Keratinocyte (primary cell): Measurements from ENCODE around the gene NR3C2.

Experiments
- CTCF ChIP-seq, 3 experiments: IDR thresholded peaks in 1 of 3; conservative IDR thresholded peaks in 1 of 3; optimal IDR thresholded peaks in 1 of 3; 2 replicates in 2 of 3; 3 replicates in 1 of 3; pipeline versions ENCODE3 to v1.5.1; 2011; ENCODE audit warnings: low read length in 3 of 3, mild to moderate bottlenecking in 3 of 3, moderate library complexity in 2 of 3, control low read depth in 1 of 3, inconsistent platforms in 1 of 3; ENCODE audit not compliant: insufficient read depth in 2 of 3; ENCODE audit errors: extremely low read depth in 1 of 3
- EZH2 ChIP-seq: IDR thresholded peaks from one replicate; pipeline ENCODE4 v1.6.1; 2012; ENCODE audit warnings: inconsistent platforms, mild to moderate bottlenecking, low read length, moderate library complexity

DNA sequence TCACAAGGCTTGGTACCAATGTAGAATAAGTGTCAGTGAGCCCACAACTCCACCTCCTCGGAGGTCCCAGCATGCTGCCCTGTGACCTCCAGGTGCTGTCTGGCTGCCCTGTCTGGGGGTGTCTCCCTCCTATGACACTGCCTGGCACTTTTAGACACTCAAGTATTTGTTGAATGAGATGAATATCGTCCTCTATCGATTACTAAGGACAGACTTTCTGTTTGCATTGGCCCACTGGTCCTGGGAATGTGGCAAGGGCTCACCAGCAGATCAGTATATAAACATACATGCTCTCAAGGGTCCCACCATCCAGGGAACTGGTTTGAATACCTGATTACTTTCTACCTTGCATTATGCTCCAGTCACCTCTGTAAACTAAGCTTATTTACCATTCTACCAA is 333.0 kb downstream of the NR3C2 start:
- TF ChIP-seq CTCF (optimal IDR thresholded peaks at IDR 0.05 in 1 of 3, IDR thresholded peaks at IDR 0.05 in 1 of 3, conservative IDR thresholded peaks at IDR 0.05 in 1 of 3; ENCODE audit: extremely low read depth in 1 of 3, insufficient read depth in 2 of 3, low read length in 3 of 3) (no peak), EZH2 (no peak)
